Neural crest cell (in vitro differentiated cells): ENCODE data around the gene VPS16. TPM values are rescaled to one million over a fixed set of nuclear protein-coding genes. Genes with fewer than 3 reads are reported as not detected.

ENCODE experiments used
- DNase-seq: peaks from one replicate; pipeline ENCODE4 v3.0.0; 2021; ENCODE audit warnings: low read depth, mixed read lengths, low spot score
- H3K27ac Mint-ChIP-seq: one replicate; pipeline ENCODE4 v1.8.0; 2021; ENCODE audit warnings: mild to moderate bottlenecking, mixed read lengths; ENCODE audit not compliant: unreplicated experiment
- H3K27me3 Mint-ChIP-seq: 2 replicates; pipeline ENCODE4 v1.8.0; 2021; ENCODE audit warnings: low read depth, mild to moderate bottlenecking, mixed read lengths
- H3K36me3 Mint-ChIP-seq: 2 replicates; pipeline ENCODE4 v1.8.0; 2021; ENCODE audit warnings: low read depth, mild to moderate bottlenecking, mixed read lengths
- H3K4me1 Mint-ChIP-seq: 2 replicates; pipeline ENCODE4 v1.8.0; 2021; ENCODE audit warnings: mixed read lengths
- H3K4me3 Mint-ChIP-seq: one replicate; pipeline ENCODE4 v1.8.0; 2021; ENCODE audit warnings: mild to moderate bottlenecking, mixed read lengths
- H3K9me3 Mint-ChIP-seq: 2 replicates; pipeline ENCODE4 v1.8.0; 2021; ENCODE audit warnings: mixed read lengths
- CTCF ChIP-seq: fragments of 200-600 bp; sonication (generic); conservative IDR thresholded peaks from 2 replicates; pipeline ENCODE4 v1.5.0; 2021; ENCODE audit warnings: antibody characterized with exemption, mild to moderate bottlenecking
- total RNA-seq: library from RNA; stranded (reverse); gene quantifications from 2 replicates; pipeline ENCODE4 v1.2.1, GENCODE V29; 2021

VPS16 gene
- total RNA-seq, 1 donor from 2014 or later, result 50.6 TPM

- Mint-ChIP-seq H3K4me1 (no peaks in the 10 kb centered on the region), H3K27me3 (no peaks in the 10 kb centered on the region), H3K36me3 (no peaks in the 10 kb centered on the region), H3K9me3 (no peaks in the 10 kb centered on the region), H3K27ac (no peak overlapping the region), H3K4me3 (no peak overlapping the region)
- no peak for TF ChIP-seq CTCF
- no peak for DNase-seq
Measured at GRCh38 chr20:2859330-2860121, 19.0 kb downstream of the VPS16 start.

GRCh38 chr20:2864626-2865025 lies 24.1 kb downstream of the VPS16 start:
- peaks cover 5% of the 10 kb centered on the region for H3K36me3 Mint-ChIP-seq
- no peak overlapping the region for H3K27ac Mint-ChIP-seq
- no peak for DNase-seq
- no peak for TF ChIP-seq CTCF
- no peak overlapping the region for H3K4me3 Mint-ChIP-seq
- H3K9me3 Mint-ChIP-seq, result no peaks in the 10 kb centered on the region
- no peaks in the 10 kb centered on the region for H3K27me3 Mint-ChIP-seq
- peaks cover 24% of the 10 kb centered on the region for H3K4me1 Mint-ChIP-seq

GRCh38 chr20:2865101-2865500 lies 24.6 kb downstream of the VPS16 start:
- no peak overlapping the region for H3K27ac Mint-ChIP-seq
- no peaks in the 10 kb centered on the region for H3K27me3 Mint-ChIP-seq
- no peak overlapping the region for H3K4me3 Mint-ChIP-seq
- H3K36me3 Mint-ChIP-seq, result peaks cover 5% of the 10 kb centered on the region
- DNase-seq, result no peak
- no peaks in the 10 kb centered on the region for H3K9me3 Mint-ChIP-seq
- no peak for TF ChIP-seq CTCF
- H3K4me1 Mint-ChIP-seq, result peaks cover 24% of the 10 kb centered on the region

GRCh38 chr20:2865630-2866029 lies 25.1 kb downstream of the VPS16 start:
- peaks cover 5% of the 10 kb centered on the region for H3K36me3 Mint-ChIP-seq
- no peak overlapping the region for H3K4me3 Mint-ChIP-seq
- TF ChIP-seq CTCF, result no peak
- DNase-seq, result no peak
- no peaks in the 10 kb centered on the region for H3K9me3 Mint-ChIP-seq
- H3K4me1 Mint-ChIP-seq, result peaks cover 30% of the 10 kb centered on the region
- H3K27ac Mint-ChIP-seq, result no peak overlapping the region
- no peaks in the 10 kb centered on the region for H3K27me3 Mint-ChIP-seq

GRCh38 chr20:2866236-2866635 lies 25.7 kb downstream of the VPS16 start:
- Mint-ChIP-seq H3K9me3 (no peaks in the 10 kb centered on the region), H3K4me3 (no peak overlapping the region), H3K27ac (no peak overlapping the region), H3K36me3 (peaks cover 5% of the 10 kb centered on the region), H3K4me1 (peaks cover 35% of the 10 kb centered on the region), H3K27me3 (no peaks in the 10 kb centered on the region)
- TF ChIP-seq CTCF, result no peak
- DNase-seq, result no peak
